H1 (cell line): ENCODE measurements around the gene CD247. TPM values are rescaled to one million over a fixed set of nuclear protein-coding genes. Genes with fewer than 3 reads are reported as not detected.

Experiments
- CTCF ChIA-PET: fragments of 300-600 bp; sonication (Branson Sonifier 250); formaldehyde crosslinking; loops from one replicate; lab custom pipeline; 2021; ENCODE audit not compliant: partially characterized antibody; lab: Charles Lee
- POLR2A ChIA-PET: fragments of 300-600 bp; sonication (Branson Sonifier 250); formaldehyde crosslinking; loops from one replicate; lab custom pipeline; 2021; ENCODE audit warnings: inconsistent platforms; ENCODE audit not compliant: partially characterized antibody; lab: Charles Lee
- DNase-seq, 2 experiments: peaks; one replicate each; pipeline versions ENCODE4 v3.0.0 to v3.0.0-alpha.2; 2010 to 2022; ENCODE audit warnings: low spot score in 2 of 2, low read depth in 1 of 2, mixed read lengths in 1 of 2
- FAIRE-seq: peaks from 2 replicates; lab custom pipeline; 2011; peaks lifted over from hg19 to GRCh38; lab: Jason Lieb, UNC
- H2AFZ ChIP-seq: 2 replicates; pipeline ENCODE4 v1.8.1; 2012; ENCODE audit warnings: low read length, inconsistent platforms
- H2AK5ac ChIP-seq: 2 replicates; pipeline ENCODE4 v1.6.1; 2013; ENCODE audit warnings: low read depth, low read length
- H2BK120ac ChIP-seq: replicated peaks from 2 replicates; pipeline ENCODE3; 2013; ENCODE audit warnings: low read depth, low read length, inconsistent platforms
- H2BK12ac ChIP-seq: 2 replicates; pipeline ENCODE4 v1.6.1; 2013; ENCODE audit warnings: low read depth, low read length
- H2BK15ac ChIP-seq: 2 replicates; pipeline ENCODE4 v1.6.1; 2013; ENCODE audit warnings: low read length
- H2BK20ac ChIP-seq: 2 replicates; pipeline ENCODE4 v1.6.1; 2013; ENCODE audit warnings: low read length
- H2BK5ac ChIP-seq: 2 replicates; pipeline ENCODE4 v1.6.1; 2013; ENCODE audit warnings: low read depth, low read length
- H3K14ac ChIP-seq: 2 replicates; pipeline ENCODE4 v1.6.1; 2013; ENCODE audit warnings: inconsistent platforms; ENCODE audit not compliant: insufficient read length
- H3K18ac ChIP-seq: 2 replicates; pipeline ENCODE4 v1.6.1; 2013; ENCODE audit warnings: low read length; ENCODE audit errors: extremely low read depth
- H3K23ac ChIP-seq: 2 replicates; pipeline ENCODE4 v1.6.1; 2013; ENCODE audit warnings: inconsistent platforms; ENCODE audit not compliant: insufficient read length
- H3K23me2 ChIP-seq: 2 replicates; pipeline ENCODE4 v1.6.1; 2013; ENCODE audit warnings: low read depth, low read length
- H3K27ac ChIP-seq: 2 replicates; pipeline ENCODE4 v1.6.1; 2011; ENCODE audit warnings: low read depth, low read length, inconsistent platforms
- H3K27me3 ChIP-seq, 4 experiments: replicated peaks in 1 of 4; 1 replicate in 1 of 4; 2 replicates in 3 of 4; pipeline versions ENCODE4 v1.6.1 to v1.8.1; 2011 to 2013; ENCODE audit warnings: low read length in 3 of 4, mild to moderate bottlenecking in 3 of 4, inconsistent platforms in 2 of 4, mixed read lengths in 2 of 4, moderate library complexity in 1 of 4; ENCODE audit not compliant: control insufficient read depth in 3 of 4, insufficient read depth in 3 of 4; ENCODE audit errors: extremely low read depth in 1 of 4
- H3K36me3 ChIP-seq, 4 experiments: 2 replicates each; pipeline versions ENCODE4 v1.6.1 to v1.8.1; 2011 to 2013; ENCODE audit warnings: mild to moderate bottlenecking in 4 of 4, low read length in 3 of 4, moderate library complexity in 2 of 4, control low read depth in 1 of 4, inconsistent platforms in 1 of 4; ENCODE audit not compliant: insufficient read depth in 4 of 4, control insufficient read depth in 2 of 4
- H3K4ac ChIP-seq: replicated peaks from 2 replicates; pipeline ENCODE3; 2013; ENCODE audit warnings: low read length, low read depth, mixed read lengths, inconsistent platforms; ENCODE audit not compliant: insufficient read length
- H3K4me1 ChIP-seq, 4 experiments: replicated peaks in 1 of 4; 1 replicate in 1 of 4; 2 replicates in 3 of 4; pipeline versions ENCODE4 v1.6.1 to v1.8.1; 2011 to 2013; ENCODE audit warnings: low read length in 3 of 4, inconsistent platforms in 2 of 4, mixed read lengths in 1 of 4; ENCODE audit not compliant: insufficient read depth in 4 of 4, control insufficient read depth in 3 of 4
- H3K4me2 ChIP-seq, 2 experiments: 2 replicates each; pipeline versions ENCODE4 v1.6.1 to v1.8.1; 2011 to 2013; ENCODE audit warnings: low read depth in 2 of 2, low read length in 2 of 2, control low read depth in 1 of 2, inconsistent platforms in 1 of 2, mild to moderate bottlenecking in 1 of 2; ENCODE audit not compliant: insufficient read depth in 1 of 2
- H3K4me3 ChIP-seq, 4 experiments: fragments of 200-600, 300-600 bp in 1 of 4; sonication (generic), shearing (Covaris generic), sonication (Bioruptor Twin) in 1 of 4; 2 replicates each; pipeline versions ENCODE4 v1.5.1 to v1.8.1; 2011 to 2016; ENCODE audit warnings: low read length in 4 of 4, low read depth in 3 of 4, control low read depth in 2 of 4, inconsistent platforms in 2 of 4, mild to moderate bottlenecking in 2 of 4, mixed read lengths in 1 of 4, moderate library complexity in 1 of 4; ENCODE audit not compliant: insufficient read depth in 2 of 4; ENCODE audit errors: extremely low read depth in 1 of 4
- H3K56ac ChIP-seq: replicated peaks from 2 replicates; pipeline ENCODE3; 2013; ENCODE audit warnings: low read depth, mild to moderate bottlenecking, mixed read lengths, low read length, inconsistent platforms; ENCODE audit not compliant: insufficient read length
- H3K79me1 ChIP-seq: 2 replicates; pipeline ENCODE4 v1.6.1; 2013; ENCODE audit warnings: low read depth, low read length, control low read depth
- H3K79me2 ChIP-seq, 2 experiments: 2 replicates each; pipeline versions ENCODE4 v1.6.1 to v1.8.1; 2012 to 2013; ENCODE audit warnings: low read length in 2 of 2, mild to moderate bottlenecking in 2 of 2, inconsistent platforms in 1 of 2; ENCODE audit not compliant: insufficient read depth in 2 of 2, control insufficient read depth in 1 of 2
- H3K9ac ChIP-seq, 4 experiments: replicated peaks in 1 of 4; 1 replicate in 1 of 4; 2 replicates in 3 of 4; pipeline versions ENCODE4 v1.6.1 to v1.8.1; 2011 to 2013; ENCODE audit warnings: low read depth in 3 of 4, low read length in 3 of 4, control low read depth in 2 of 4, mild to moderate bottlenecking in 2 of 4, moderate library complexity in 2 of 4, inconsistent platforms in 1 of 4; ENCODE audit errors: extremely low read depth in 1 of 4
- H3K9me3 ChIP-seq, 2 experiments: 2 replicates each; pipeline versions ENCODE4 v1.6.1 to v1.8.1; 2012 to 2013; ENCODE audit warnings: mild to moderate bottlenecking in 2 of 2, moderate library complexity in 2 of 2, control low read depth in 1 of 2, inconsistent platforms in 1 of 2, low read depth in 1 of 2, low read length in 1 of 2, mixed read lengths in 1 of 2; ENCODE audit not compliant: insufficient read depth in 2 of 2
- H4K20me1 ChIP-seq, 2 experiments: replicated peaks in 1 of 2; 2 replicates each; pipeline versions ENCODE3 to v1.8.1; 2011 to 2013; ENCODE audit warnings: inconsistent platforms in 2 of 2, low read length in 2 of 2, mild to moderate bottlenecking in 1 of 2; ENCODE audit not compliant: insufficient read depth in 2 of 2, control insufficient read depth in 1 of 2
- H4K5ac ChIP-seq: 2 replicates; pipeline ENCODE4 v1.6.1; 2013; ENCODE audit warnings: low read length, low read depth, mixed read lengths, inconsistent platforms; ENCODE audit not compliant: insufficient read length
- H4K8ac ChIP-seq: 2 replicates; pipeline ENCODE4 v1.8.0; 2013; ENCODE audit warnings: mild to moderate bottlenecking, moderate library complexity, low read length, inconsistent platforms; ENCODE audit not compliant: insufficient read depth; ENCODE audit errors: extremely low read depth
- H4K91ac ChIP-seq: replicated peaks from 2 replicates; pipeline ENCODE3; 2013; ENCODE audit warnings: low read length, mixed read lengths, inconsistent platforms; ENCODE audit not compliant: insufficient read length
- CEBPB ChIP-seq: IDR thresholded peaks from 2 replicates; pipeline ENCODE4 v1.6.1; 2012; ENCODE audit warnings: low read depth, low read length
- CHD1 ChIP-seq: IDR thresholded peaks from 2 replicates; pipeline ENCODE4 v1.6.1; 2012; ENCODE audit warnings: low read depth, low read length, improper control_type of control experiment
- CHD2 ChIP-seq: IDR thresholded peaks from 2 replicates; pipeline ENCODE4 v1.6.1; 2012; ENCODE audit warnings: low read length, improper control_type of control experiment
- CREB1 ChIP-seq: IDR thresholded peaks from 2 replicates; pipeline ENCODE4 v1.6.1; 2012; ENCODE audit warnings: inconsistent platforms
- KDM1A ChIP-seq: fragments of 200-600, 300-600 bp; sonication (generic); IDR thresholded peaks from 2 replicates; pipeline ENCODE4 v1.7.1; 2016; ENCODE audit warnings: mild to moderate bottlenecking, low read length, borderline replicate concordance
- KDM5A ChIP-seq: fragments of 200-600 bp; IDR thresholded peaks from 2 replicates; pipeline ENCODE4 v1.7.1; 2012; ENCODE audit warnings: mild to moderate bottlenecking, low read length, inconsistent platforms, mixed read lengths
- SIRT6 ChIP-seq: IDR thresholded peaks from one replicate; pipeline ENCODE4 v1.7.1; 2012; ENCODE audit warnings: low read length, inconsistent platforms
- SIX5 ChIP-seq: IDR thresholded peaks from 2 replicates; pipeline ENCODE4 v1.6.1; 2011; ENCODE audit warnings: mild to moderate bottlenecking, low read depth, low read length
- SP2 ChIP-seq: IDR thresholded peaks from 2 replicates; pipeline ENCODE4 v1.6.1; 2012; ENCODE audit warnings: mild to moderate bottlenecking, low read length, inconsistent platforms
- TEAD4 ChIP-seq: IDR thresholded peaks from 2 replicates; pipeline ENCODE4 v1.6.1; 2012; ENCODE audit warnings: low read depth, low read length, inconsistent platforms, mixed read lengths
- ZNF274 ChIP-seq: IDR thresholded peaks from 2 replicates; pipeline ENCODE4 v1.7.0; 2012; ENCODE audit warnings: low read length, borderline replicate concordance; ENCODE audit errors: extremely low read depth
- WGBS, 2 experiments: shearing (Covaris generic) in 1 of 2; methylation state at CpG; one replicate each; pipeline versions ENCODE4 v1.1.6 to v1.1.7; 2013 to 2015; ENCODE audit warnings: low lambda C conversion rate in 2 of 2, mixed read lengths in 2 of 2, inconsistent platforms in 1 of 2, low coverage in 1 of 2, missing lambda C conversion rate in 1 of 2; ENCODE audit not compliant: insufficient replicate concordance in 2 of 2, insufficient coverage in 1 of 2, insufficient read length in 1 of 2; ENCODE audit errors: extremely low coverage in 1 of 2, missing lambda C conversion rate in 1 of 2; 5-methylcytosine and 5-hydroxymethylcytosine counted together
- long read RNA-seq, 2 experiments: library from RNA in 1 of 2; library from capped mRNA in 1 of 2; stranded (forward); transcript quantifications; one replicate each; pipeline ENCODE4 v2.0.0, GENCODE V29; 2021; ENCODE audit warnings: inconsistent platforms in 1 of 2
- polyA minus RNA-seq, 3 experiments: library from RNA; depleted of rRNA, polyadenylated mRNA; stranded (reverse); fragments of >200 nt; gene quantifications; 1 replicate in 2 of 3; 2 replicates in 1 of 3; pipeline ENCODE4 v1.2.3, GENCODE V29; 2011
- polyA plus RNA-seq, 7 experiments: library from polyadenylated mRNA; depleted of rRNA in 3 of 7; stranded (reverse) in 5 of 7; unstranded in 2 of 7; fragments of >200 nt in 5 of 7; fragments of 200-250 nt in 2 of 7; gene quantifications; 1 replicate in 5 of 7; 2 replicates in 1 of 7; 4 replicates in 1 of 7; pipeline versions ENCODE4 v1.2.1 to v1.2.3, GENCODE V29; 2011 to 2013; ENCODE audit warnings: missing spikeins in 2 of 7, mixed read lengths in 2 of 7
- total RNA-seq: library from RNA; stranded (reverse); fragmentation: NEBNext Ultra II Directional; extraction: Animal tissue kit (Norgen Biotek cat#: 25700); gene quantifications from 2 replicates; pipeline ENCODE4 v1.2.1, GENCODE V29; 2021

Gene CD247
- 1.7 and 2.2 TPM in 2 replicates for total RNA-seq
- polyA plus RNA-seq (2011; rRNA removed), result 1.9 and 2.0 TPM in 2 replicates
- 2.1 TPM for polyA plus RNA-seq (2011; cell fraction: cytosol; rRNA removed)
- 2.1 TPM for polyA plus RNA-seq (2011; cell fraction: nucleus; rRNA removed)
- polyA plus RNA-seq (2012, experiment 1 of 2), result 1.8 to 3.6 TPM (median 2.1 TPM) in 4 replicates
- polyA plus RNA-seq (2012, experiment 2 of 2), result 1.2 TPM
- 1.2 TPM for polyA plus RNA-seq (2013, experiment 1 of 2)
- 1.4 TPM for polyA plus RNA-seq (2013, experiment 2 of 2)
- 0.71 and 0.95 TPM in 2 replicates for polyA minus RNA-seq (2011; rRNA and poly(A)+ RNA removed)
- polyA minus RNA-seq (2011; cell fraction: cytosol; rRNA and poly(A)+ RNA removed), result 1.5 TPM
- polyA minus RNA-seq (2011; cell fraction: nucleus; rRNA and poly(A)+ RNA removed), result 0.40 TPM
- long read RNA-seq, experiment 1, partial matches to known transcripts, result 1 of 2 reads
- long read RNA-seq, experiment 1, other reads (novel, unspliced or antisense), result 1 of 2 reads
- long read RNA-seq, experiment 2, partial matches to known transcripts, result 0 of 3 reads
- long read RNA-seq, experiment 2, other reads (novel, unspliced or antisense), result 1 of 3 reads

- no peaks in the 10 kb centered on the region for H3K27me3 ChIP-seq
- no peak within 1 kb of the TSS for H3K23ac ChIP-seq
- H2BK12ac ChIP-seq, result no peak within 1 kb of the TSS
- CTCF ChIA-PET, result interaction anchor here (1.0 to 8.3 kb wide), 7 partner anchors 9 to 169 kb away, joined by 3 to 43 read pairs (median 5); no protein-coding TSS in a partner anchor
- DNase-seq (peak in 1 of 2 experiments; percentile 41), FAIRE-seq (no peak)
- no peak within 1 kb of the TSS for H4K91ac ChIP-seq
- H2BK20ac ChIP-seq, result no peak within 1 kb of the TSS
- H2BK120ac ChIP-seq, result no peak within 1 kb of the TSS
- H3K4me3 ChIP-seq, result no peak within 1 kb of the TSS
- no peak within 1 kb of the TSS for H2AFZ ChIP-seq
- 92% methylated on average over 14 of the region's 14 CpGs; no CpG with 5 or more reads in 1 of the 2 experiments for WGBS, 2 experiments
- no peak within 1 kb of the TSS for H3K18ac ChIP-seq
- no peaks in the 10 kb centered on the region for H3K79me1 ChIP-seq
- H3K4ac ChIP-seq, result no peak within 1 kb of the TSS
- H4K5ac ChIP-seq, result no peak within 1 kb of the TSS
- no peak within 1 kb of the TSS for H3K27ac ChIP-seq
- no peaks in the 10 kb centered on the region for H3K79me2 ChIP-seq
- POLR2A ChIA-PET, result no interaction called here
- peak within 1 kb of the TSS; percentile 36; the same call in 1 of the 2 replicates for H4K8ac ChIP-seq
- no peak within 1 kb of the TSS for H2AK5ac ChIP-seq
- no peak within 1 kb of the TSS for H3K4me2 ChIP-seq
- no peak within 1 kb of the TSS for H3K56ac ChIP-seq
- no peak within 1 kb of the TSS for H2BK5ac ChIP-seq
- no peak within 1 kb of the TSS; the same call in 1 of the 2 replicates for H2BK15ac ChIP-seq
- H3K14ac ChIP-seq, result no peak within 1 kb of the TSS
- no peaks in the 10 kb centered on the region for H3K36me3 ChIP-seq
- no peaks in the 10 kb centered on the region for H4K20me1 ChIP-seq
- no peaks in the 10 kb centered on the region for H3K4me1 ChIP-seq
- H3K9ac ChIP-seq, result no peak within 1 kb of the TSS
- H3K23me2 ChIP-seq, result no peaks in the 10 kb centered on the region
- H3K9me3 ChIP-seq, result no peaks in the 10 kb centered on the region
- TF ChIP-seq SIRT6, result no peak
- TF ChIP-seq CREB1, result no peak
- TF ChIP-seq ZNF274, result no peak
- TF ChIP-seq KDM1A, result no peak
- TF ChIP-seq CHD1, result no peak
- TF ChIP-seq CHD2, result no peak
- no peak for TF ChIP-seq CEBPB
- TF ChIP-seq KDM5A, result no peak
- TF ChIP-seq SIX5, result no peak
- TF ChIP-seq SP2, result no peak
- no peak for TF ChIP-seq TEAD4
Measured at GRCh38 chr1:167518331-167518700, at the start of gene CD247. CD247 (minus strand) TSS chr1:167518529; CDS start chr1:167518465, 64 bp downstream.
